GM11168 (cell line): ENCODE results near the gene IRX4.
"Not testable (repeated sequence)": the region's sequence is repeated elsewhere in the genome, so short reads cannot be mapped to it uniquely, and the experiment has no call there.

Source experiments
- in situ Hi-C: fragments of 300-500 bp; cut with MboI; formaldehyde crosslinking; loops from one replicate; pipeline ENCODE4 v1.12.0; 2022; ENCODE audit warnings: low sequenced_read_pairs; ENCODE audit not compliant: unreplicated experiment

Gene IRX4

GRCh38 chr5:1865486-1865885, 17.2 kb downstream of the IRX4 start:
- in situ Hi-C loops = no loop called here

GRCh38 chr5:1864896-1865440, 17.8 kb downstream of the IRX4 start:
- in situ Hi-C loops = no loop called here

- in situ Hi-C loops = no loop called here
Measured at GRCh38 chr5:1860949-1861348, 21.8 kb downstream of the IRX4 start.

GRCh38 chr5:1860021-1860610, 22.6 kb downstream of the IRX4 start:
- in situ Hi-C loops = no loop called here

GRCh38 chr5:1859099-1859498, 23.6 kb downstream of the IRX4 start:
- in situ Hi-C loops = no loop called here

GRCh38 chr5:1858436-1858835, 24.3 kb downstream of the IRX4 start:
- in situ Hi-C loops = no loop called here

- in situ Hi-C loops = no loop called here
Measured at GRCh38 chr5:1857256-1857600, 25.5 kb downstream of the IRX4 start.

GRCh38 chr5:1856596-1857255, 26.0 kb downstream of the IRX4 start:
- in situ Hi-C loops = no loop called here

GRCh38 chr5:1855596-1855995, 27.1 kb downstream of the IRX4 start:
- in situ Hi-C loops = no loop called here

- in situ Hi-C loops = no loop called here
Measured at GRCh38 chr5:1855075-1855474, 27.6 kb downstream of the IRX4 start.

GRCh38 chr5:1853531-1853930, 29.2 kb downstream of the IRX4 start:
- in situ Hi-C loops = no loop called here

GRCh38 chr5:1852324-1852947, 30.3 kb downstream of the IRX4 start:
- in situ Hi-C loops = no loop called here

GRCh38 chr5:1851290-1851934, 31.3 kb downstream of the IRX4 start:
- in situ Hi-C loops = no loop called here

- in situ Hi-C loops = no loop called here
Measured at GRCh38 chr5:1850324-1851154, 32.2 kb downstream of the IRX4 start.

GRCh38 chr5:1847611-1848010, 35.1 kb downstream of the IRX4 start:
- in situ Hi-C loops = no loop called here

- in situ Hi-C loops = no loop called here
Measured at GRCh38 chr5:1847056-1847455, 35.7 kb downstream of the IRX4 start.

- in situ Hi-C loops = no loop called here
Measured at GRCh38 chr5:1846583-1846982, 36.1 kb downstream of the IRX4 start.

GRCh38 chr5:1845696-1846095, 37.0 kb downstream of the IRX4 start:
- in situ Hi-C loops = no loop called here

- in situ Hi-C loops = no loop called here
Measured at GRCh38 chr5:1844708-1845436, 37.9 kb downstream of the IRX4 start.

GRCh38 chr5:1843761-1844160, 39.0 kb downstream of the IRX4 start:
- in situ Hi-C loops = not testable (repeated sequence)
